Endometrial microvascular endothelial cells (primary cell): ENCODE measurements around the gene CXCL9. TPM values are rescaled to one million over a fixed set of nuclear protein-coding genes. Genes with fewer than 3 reads are reported as not detected.
"Not testable (repeated sequence)": the region's sequence is repeated elsewhere in the genome, so short reads cannot be mapped to it uniquely, and the experiment has no call there.

Source experiments
- in situ Hi-C: cut with HindIII; loops from 2 replicates; pipeline ENCODE4 v1.10.0; 2017; ENCODE audit warnings: low sequenced_read_pairs, low pct_unique_long_range_greater_than_20kb; ENCODE audit errors: inconsistent ontology term
- total RNA-seq: library from RNA; depleted of rRNA; stranded (reverse); fragments of >200 nt; gene quantifications from one replicate; pipeline ENCODE4 v1.2.3, GENCODE V29; 2015; ENCODE audit errors: inconsistent ontology term

Gene CXCL9
- total RNA-seq, 1 donor from 2014 or later, result not detected

DNA sequence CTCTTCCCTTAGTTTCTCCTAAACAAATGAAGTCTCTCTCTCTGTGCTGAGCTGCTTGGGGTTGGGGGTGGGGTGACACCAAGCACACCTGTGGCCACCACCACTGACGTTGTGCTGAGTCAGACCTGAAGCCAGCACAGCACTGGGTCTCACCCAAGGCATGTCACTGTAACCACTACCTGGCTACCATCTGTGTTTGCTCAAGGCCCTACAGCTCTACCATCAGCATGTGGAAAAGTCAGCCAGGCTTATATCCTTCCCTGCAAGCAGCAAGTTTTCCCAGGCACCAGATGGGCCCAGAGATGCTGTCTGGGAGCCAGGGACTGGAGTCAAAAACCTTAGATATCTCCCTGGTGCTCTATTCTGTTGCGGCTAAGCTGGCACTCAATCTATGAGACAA lies 9.1 kb upstream of the CXCL9 start:
- in situ Hi-C loops, result no loop called here

DNA sequence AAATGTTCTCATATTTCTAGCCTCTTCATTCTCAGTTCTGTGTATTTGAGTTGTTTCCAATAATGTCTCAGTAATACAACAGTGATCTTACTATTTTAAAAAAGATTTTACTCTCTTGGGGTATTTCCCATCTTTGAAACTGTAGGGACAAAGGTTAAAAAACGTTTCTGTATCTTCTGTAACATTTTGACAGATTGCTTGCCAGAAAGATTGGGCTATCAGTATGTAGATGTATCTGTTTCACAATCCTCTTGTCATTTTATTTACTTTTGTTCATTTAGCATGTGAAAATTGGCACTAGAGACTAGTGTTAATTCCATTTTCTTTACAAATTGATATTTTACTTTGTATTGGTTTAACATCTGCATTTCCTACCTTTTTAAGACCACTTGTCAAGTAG lies 6.2 kb upstream of the CXCL9 start:
- in situ Hi-C loops, result no loop called here

DNA sequence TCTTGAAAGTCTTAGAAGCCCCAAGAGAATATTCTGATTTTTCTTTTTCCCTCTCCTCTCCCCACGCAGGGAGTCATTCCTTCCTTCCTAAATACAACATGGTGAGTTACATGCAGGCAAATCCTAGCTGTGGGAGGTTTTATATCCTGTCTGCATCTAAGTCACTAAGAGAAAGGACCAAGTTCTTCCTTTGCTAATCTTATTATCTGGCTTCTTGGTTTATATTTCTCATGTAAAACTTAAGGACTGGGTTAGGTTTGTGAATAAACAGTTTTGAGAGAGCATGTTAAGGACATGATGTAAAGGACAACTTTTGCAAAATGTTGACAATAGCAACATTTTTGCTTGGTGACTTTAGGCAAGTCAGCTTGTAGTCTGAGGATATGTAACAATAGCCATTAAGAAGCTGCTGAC lies 5.1 kb upstream of the CXCL9 start:
- in situ Hi-C loops, result no loop called here

DNA sequence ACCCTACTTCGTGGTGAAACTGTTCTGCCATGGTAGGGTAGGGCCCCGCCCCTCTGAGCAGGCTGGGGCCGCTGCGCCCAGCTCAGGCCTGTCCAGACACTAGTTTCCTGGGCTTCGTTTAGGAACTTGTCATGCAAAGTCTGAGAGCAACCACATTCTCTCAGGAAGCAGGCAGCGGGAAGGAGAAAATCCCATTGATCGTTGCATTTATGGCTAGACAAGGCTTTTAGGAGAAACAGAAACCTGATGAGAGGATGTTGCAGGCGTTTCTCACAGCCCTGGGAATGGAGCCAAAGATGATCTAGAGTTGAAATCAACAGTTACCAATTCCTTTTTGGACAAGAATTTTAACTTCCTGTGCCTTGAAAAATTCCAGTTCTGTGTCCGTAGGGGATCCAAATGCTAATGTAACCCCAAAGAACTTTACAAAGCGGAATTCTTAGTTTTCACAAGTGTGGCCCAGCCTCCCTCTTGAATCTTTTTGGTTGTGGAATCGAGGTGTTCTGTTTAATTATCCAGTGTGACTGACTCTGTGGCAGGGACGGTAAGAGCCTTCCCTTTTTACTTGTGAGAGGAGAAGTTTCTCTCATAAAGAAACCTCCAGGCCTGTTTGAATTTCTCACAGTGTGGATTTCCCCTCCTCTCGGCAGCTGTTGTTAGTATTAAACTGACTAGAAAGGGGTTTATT lies 4.5 kb upstream of the CXCL9 start:
- in situ Hi-C loops, result no loop called here

DNA sequence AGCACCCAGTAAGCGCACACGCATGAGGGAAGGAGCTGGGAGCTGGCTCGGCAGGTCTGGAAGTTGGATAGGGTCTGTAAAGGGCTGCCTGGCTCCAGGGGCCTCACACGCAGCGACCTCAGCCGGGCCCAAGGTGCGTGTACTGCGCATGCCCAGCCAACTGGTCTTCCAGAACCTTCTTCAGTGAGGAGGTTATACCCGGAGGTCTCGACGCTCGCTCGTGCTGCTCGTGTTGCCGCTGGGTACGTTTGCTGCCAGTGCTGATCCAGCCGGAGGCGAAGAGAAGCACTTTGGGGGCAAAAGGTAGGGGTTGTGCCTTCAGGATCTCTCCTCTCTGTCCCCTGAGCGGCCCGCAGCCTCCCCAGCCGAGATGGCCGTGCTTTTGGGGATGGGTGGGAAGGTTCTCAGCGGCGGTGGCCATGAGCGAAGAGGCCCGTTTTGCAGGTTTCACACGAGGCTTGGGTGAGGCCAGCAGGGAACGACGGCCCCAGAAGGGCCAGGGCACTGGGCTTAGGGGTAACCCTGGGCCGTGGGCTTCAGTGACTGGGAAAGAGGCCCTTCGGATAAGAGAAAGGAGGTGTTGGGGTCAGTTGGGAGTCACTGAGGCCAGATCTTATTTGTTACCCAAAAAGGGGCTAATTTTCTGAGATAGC lies 3.8 kb upstream of the CXCL9 start:
- in situ Hi-C loops, result no loop called here

DNA sequence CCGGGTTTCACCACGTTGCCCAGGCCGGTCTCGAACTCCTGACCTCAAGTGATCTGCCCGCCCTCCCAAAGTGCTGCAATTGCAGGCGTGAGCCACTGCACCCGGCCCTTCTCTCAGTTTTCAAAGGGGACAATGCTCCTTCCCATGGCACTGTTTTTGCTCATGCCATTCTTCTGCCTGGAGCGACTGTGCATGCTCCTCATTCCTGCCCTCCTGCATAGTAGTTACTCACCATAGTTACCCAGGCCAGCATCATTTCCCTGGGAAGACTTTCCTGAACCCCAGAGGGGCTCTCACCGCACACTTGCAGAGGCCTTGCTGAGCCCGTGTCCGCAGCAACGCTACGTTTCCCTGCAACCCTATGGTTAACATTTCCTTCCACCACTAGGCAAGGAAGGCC lies 3.3 kb upstream of the CXCL9 start:
- in situ Hi-C loops, result no loop called here

DNA sequence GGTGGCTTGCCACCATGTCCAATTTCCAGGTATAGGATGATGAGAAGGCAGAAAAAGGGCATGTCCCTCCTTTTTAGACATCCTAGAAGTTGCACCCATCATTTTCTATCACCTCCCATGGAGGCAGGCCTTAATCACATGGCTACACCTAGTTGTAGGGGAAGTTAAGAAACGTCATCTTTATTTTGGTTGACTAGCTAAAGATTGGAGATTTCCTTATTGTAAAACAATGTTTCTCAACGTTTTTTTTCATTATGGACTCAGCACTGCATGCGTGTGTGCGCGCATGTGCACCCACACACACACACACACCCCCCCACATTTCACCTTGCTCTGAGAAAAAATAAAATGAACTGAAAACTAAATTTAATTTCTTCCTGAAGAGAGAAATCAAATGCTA lies 2.0 kb upstream of the CXCL9 start:
- in situ Hi-C loops, result no loop called here

DNA sequence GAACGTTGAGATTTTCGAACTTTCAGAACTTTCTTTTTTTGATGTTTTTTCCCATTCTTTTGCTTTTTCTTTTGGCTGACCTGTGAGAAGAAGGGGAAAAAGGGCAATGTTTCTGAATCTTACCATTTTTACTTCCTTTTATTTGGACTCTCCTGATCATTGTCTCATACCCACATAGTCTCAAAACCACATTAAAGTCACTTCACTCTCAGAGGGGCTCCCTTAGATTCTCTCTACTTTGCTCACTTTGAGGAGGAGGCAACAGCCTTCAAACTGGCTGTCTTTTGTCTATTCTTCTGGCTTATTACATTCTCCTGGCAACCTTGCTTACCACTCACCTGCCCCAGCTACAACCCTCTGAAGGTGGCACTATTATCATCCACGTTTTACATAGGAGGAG lies 3.7 kb downstream of the CXCL9 start:
- in situ Hi-C loops, result no loop called here

DNA sequence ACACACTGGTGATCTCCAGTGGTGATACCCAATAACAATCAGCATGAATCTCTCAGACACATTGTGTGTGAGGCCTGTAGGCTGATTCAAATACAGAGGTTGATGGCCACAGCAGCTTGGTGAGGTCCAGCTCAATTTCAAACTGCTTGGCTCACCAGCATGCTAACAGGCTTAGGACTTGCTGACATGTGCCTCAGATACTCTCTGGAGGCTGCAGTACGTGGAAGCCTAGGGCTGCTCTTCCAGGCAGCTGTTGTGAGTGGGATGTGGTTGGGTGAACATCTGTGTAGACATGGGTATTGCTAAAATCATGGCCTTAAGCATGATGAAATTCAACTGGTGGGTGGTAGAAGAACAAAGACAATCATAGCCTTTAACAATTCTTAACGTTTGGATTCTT lies 4.3 kb downstream of the CXCL9 start:
- in situ Hi-C loops, result no loop called here

DNA sequence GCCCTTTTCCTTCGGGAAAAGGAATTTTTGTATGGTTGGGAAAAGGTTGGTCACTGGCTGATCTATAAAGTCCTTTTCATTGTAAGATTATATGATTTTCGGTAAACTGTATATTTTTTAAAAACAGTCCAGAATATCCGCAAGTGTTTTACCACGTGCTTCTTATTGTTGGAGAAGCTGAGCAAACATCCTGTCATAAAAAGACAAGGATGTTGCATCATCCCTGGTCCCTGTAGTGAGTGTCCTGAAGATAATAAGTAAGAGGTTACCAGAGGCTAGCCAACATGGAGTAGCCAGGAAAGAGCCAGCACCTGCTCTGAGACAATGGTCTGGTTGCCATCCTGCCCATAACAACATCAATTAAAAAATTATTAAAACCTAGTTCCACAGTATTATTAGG lies 5.1 kb downstream of the CXCL9 start:
- in situ Hi-C loops, result no loop called here

DNA sequence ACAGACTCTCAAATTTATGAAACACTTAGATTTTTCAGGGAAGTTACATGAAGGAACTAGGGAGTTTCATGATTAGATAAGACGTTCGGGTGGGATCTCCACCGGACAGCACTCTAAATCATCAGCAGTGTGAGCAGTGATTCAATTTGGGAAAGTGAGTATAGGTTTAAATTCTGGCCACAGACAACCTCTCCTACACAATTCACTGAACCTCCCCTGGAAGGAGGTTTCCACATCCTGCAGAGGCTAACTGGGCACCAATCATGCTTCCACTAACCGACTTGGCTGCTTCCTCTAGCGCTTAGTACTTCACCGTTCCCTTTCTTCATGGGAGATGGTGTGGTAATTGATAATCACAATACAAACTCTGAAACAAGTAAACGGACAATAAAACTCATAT lies 5.6 kb downstream of the CXCL9 start:
- in situ Hi-C loops, result no loop called here

DNA sequence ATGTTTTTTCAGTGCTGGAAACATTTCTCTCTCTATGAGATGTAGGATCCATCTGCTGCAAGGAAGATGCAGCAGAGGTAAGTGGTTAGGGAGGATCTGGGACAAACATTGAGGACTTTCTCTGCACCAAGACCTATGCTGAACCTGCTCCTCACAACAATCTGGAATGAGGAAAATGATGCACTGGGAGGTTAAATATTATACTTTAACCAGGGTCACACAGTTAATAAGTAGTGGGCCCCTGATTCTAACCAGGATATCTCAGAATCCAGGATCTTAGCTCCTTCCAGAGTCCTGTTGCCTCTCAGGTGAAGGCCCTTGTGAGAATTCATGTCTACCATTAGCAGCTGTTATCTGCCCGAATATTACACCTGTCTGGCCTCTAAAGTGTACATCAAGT lies 7.0 kb downstream of the CXCL9 start:
- in situ Hi-C loops, result no loop called here

DNA sequence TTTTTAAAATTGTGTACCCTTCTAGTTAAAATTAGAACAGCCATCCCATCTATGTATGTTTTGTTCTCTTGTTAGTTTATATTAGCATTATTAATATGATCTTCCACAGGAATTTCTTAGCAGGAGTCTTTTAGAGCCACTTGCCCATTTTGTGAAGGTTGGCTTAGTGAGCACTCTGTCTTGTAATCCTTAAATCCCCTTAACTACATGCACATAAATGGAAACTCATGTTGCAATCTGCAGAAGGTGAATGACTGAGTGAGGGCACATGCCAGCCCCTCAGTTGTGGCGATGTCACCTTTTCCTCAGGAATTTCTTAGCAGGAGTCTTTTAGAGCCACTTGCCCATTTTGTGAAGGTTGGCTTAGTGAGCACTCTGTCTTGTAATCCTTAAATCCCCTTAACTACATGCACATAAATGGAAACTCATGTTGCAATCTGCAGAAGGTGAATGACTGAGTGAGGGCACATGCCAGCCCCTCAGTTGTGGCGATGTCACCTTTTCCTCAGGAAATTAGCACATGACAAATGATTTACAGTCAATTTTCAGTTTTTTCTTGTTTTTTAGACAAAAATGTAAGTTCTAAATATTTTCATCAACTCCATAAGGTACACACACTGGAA lies 8.7 kb downstream of the CXCL9 start:
- in situ Hi-C loops, result not testable (repeated sequence)

DNA sequence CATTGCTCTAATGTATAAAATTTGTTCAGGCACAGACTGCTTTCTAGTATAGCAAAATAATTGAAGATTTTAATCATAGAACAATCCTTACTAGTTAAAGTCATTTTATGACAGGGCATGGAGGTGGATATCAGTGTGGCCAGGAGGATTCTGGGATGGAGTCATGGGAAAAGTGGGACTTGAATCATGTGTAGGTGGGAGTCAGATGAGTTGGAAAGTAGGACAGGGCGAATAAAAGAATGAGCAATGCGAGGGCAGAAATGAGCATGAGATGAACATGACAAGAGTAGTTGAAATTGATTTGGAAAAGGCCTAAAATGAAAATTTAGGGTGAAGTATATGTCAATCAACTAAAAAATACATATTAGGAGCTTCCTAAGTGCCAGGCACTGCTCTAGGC lies 9.4 kb downstream of the CXCL9 start:
- in situ Hi-C loops, result no loop called here

DNA sequence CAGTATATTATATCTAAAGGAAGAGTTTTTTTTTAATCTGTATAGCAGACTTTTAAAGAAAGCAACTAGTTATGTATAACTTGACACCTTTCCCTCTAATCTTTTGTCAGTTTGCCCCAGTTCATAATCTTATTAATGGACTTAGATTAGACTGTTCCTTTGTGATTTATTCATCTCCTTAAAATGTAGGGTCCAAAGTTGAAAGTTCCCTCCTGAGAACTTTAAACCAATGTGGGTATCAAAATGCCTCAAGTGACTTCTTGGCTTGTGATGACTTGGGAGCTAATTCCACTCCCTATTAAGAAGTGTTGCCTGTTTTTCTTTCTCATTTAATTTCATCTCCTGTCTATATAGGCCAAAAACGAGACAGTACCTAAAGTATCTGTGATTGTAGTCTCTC lies 10.2 kb downstream of the CXCL9 start:
- in situ Hi-C loops, result no loop called here

DNA sequence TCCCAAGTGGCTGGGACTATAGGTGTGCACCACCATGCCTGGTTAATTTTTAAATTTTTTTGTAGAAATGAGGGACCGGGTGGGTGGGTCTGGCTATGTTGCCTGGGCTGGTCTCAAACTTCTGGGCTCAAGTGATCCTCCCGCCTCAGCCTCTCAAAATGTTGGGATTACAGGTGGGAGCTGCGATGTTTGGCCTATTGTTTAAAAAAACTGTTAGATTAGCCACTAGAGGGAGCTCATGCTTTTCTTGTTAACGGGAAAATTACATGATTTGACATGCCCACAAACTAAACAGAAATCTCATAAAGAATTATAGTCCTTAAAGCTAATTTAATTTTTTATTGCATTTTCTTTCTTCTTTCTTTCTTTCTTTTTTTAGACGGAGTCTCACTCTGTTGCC lies 11.6 kb downstream of the CXCL9 start:
- in situ Hi-C loops, result no loop called here

DNA sequence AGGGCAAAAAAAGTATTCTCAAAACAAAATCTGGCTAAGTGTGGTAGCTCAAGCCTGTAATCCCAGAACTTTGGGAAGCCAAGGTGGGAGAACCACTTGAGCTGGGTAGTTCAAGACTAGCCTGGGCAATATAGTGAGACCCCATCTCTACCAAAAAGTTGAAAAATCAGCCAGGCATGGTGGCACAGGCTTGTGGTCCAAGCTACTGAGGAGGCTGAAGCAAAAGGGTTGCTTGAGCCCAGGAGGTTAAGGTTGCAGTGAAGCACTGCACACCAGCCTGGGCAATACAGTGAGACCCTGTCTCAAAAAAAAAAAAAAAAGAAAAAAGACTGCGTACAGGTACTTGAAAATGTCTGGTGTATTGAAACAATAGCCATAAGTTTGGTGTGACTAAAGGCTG lies 14.8 kb downstream of the CXCL9 start:
- in situ Hi-C loops, result no loop called here

DNA sequence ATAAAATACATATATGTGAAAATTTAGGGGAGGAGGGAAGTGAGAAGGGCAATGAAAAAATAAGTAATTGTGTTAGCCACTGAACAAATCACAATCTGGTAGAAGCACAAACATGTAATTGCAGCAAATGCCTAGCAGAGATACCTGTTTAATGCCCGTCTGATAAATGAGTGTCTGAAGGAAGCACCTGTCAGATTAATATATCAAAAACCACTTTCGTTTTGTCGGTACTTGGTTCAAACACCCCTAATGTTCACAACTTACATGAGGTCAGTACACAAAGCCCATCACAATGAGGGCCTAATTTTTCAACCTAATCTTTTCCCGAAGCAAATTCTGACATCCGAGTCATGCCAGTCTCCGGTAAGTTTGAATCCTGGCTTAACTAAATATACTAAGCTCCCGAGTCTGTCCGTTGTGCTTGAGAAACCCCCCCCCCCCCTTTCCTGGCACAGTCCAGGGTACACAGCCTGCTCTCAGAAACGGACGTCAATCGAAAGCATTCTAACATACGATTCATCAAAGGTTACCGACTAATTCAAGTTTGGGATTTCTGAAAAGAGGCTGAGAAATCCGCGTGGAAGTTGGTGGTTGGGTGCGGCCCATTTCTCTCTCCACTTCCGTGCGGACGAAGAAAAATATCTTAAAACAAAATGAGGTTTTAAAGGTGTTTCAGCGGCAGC lies 17.3 kb downstream of the CXCL9 start:
- in situ Hi-C loops, result no loop called here

DNA sequence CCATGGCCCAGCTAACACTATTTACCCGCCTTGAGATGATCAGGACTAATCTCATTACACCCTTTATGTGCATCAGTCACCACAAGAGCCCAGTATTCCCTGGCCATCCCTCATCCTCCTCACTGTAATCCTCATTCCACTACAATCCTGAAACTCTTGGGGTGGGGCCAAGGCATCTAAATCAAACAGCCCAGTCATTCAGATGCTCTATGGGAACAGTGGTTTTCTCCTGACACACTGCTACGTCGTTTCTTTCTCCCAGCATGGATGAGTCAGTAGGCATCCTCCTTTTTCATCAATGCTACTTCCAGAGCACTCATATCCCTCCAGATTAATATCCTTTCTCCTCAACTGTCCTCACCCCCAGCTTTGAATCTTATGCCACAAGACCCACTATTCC lies 22.2 kb downstream of the CXCL9 start:
- in situ Hi-C loops, result no loop called here

DNA sequence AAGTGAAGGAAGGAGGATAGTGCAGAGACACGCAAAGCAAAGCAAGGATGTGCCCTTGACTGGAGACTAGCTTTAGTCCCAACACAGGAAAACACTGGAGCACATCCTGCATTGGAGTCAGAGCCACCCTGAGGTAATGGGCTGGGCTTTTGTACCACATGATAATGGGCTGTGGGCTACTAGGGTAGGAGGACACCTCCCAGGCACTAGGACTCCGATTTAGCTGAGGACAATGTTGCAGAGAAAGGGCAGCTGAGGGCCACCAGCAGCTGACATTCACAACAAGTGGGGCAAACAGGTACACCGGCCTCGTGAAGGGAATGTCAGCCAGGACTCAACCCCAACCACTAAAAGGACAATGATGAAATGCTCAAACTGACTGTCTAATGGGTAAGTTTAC lies 26.7 kb downstream of the CXCL9 start:
- in situ Hi-C loops, result no loop called here
